Measurements from ENCODE around the gene MZB1.

GRCh38 chr5:139413963-139414362, 24.2 kb upstream of the MZB1 start:
- TF ChIP-seq CTCF (IDR thresholded peaks at IDR 0.05; ENCODE audit: control extremely low read depth in 1 of 3, insufficient read depth in 1 of 3, low read depth in 1 of 3, low read length in 3 of 3) (no peak), ATF3 (IDR thresholded peaks at IDR 0.05; ENCODE audit: insufficient read depth, low read depth, low read length) (no peak), ZNF274 (IDR thresholded peaks at IDR 0.05; ENCODE audit: borderline replicate concordance, extremely low read depth, low read length) (no peak), EZH2 (IDR thresholded peaks at IDR 0.05; ENCODE audit: low read depth, low read length, severe bottlenecking) (no peak), POLR2A (IDR thresholded peaks at IDR 0.05; ENCODE audit: control extremely low read depth in 1 of 2, low read depth in 2 of 2, low read length in 2 of 2) (no peak), SP1 (IDR thresholded peaks at IDR 0.05; ENCODE audit: low read depth, low read length) (no peak), RBBP5 (IDR thresholded peaks at IDR 0.05; ENCODE audit: borderline replicate concordance, low read depth, low read length) (no peak), SRF (IDR thresholded peaks at IDR 0.05; ENCODE audit: low read depth, low read length) (no peak), E2F6 (IDR thresholded peaks at IDR 0.05) (no peak), RXRA (IDR thresholded peaks at IDR 0.05; ENCODE audit: insufficient read depth, low read depth, low read length) (no peak), SIX5 (IDR thresholded peaks at IDR 0.05; ENCODE audit: low read depth, low read length) (no peak), JUND (IDR thresholded peaks at IDR 0.05; ENCODE audit: low read length) (no peak)
